ENCODE data around the gene PTPRA. TPM values are rescaled to one million over a fixed set of nuclear protein-coding genes. Genes with fewer than 3 reads are reported as not detected.

PTPRA gene
- total and polyA plus RNA-seq, 9 of the 15 experiments (the other 6 are each of a cell fraction or from before 2014, with no cell fraction given) = 3.4 to 80.5 (median 28.0) TPM

DNA sequence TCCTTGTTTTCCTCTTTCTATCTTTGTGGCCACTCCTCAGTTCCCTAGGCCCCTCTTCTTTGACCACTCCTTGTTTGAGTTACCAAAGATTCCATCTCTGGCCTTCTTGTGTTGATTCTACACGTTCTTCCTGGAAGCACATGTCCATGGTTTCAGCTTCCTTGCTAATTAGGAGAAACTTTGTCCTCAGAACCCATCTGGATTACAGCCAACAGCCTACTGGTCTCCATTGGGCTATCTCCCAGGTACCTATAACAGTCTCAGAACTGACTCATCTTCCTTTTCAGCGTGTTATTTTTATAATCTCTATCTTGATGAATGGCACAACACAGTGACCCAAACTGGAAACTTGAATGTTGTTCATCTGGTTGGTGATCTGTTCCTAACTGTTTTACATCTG, 17.5 kb downstream of the PTPRA start (continued):
- no peak for TF ChIP-seq HSF4 (CRISPR knock-in tag; IDR thresholded peaks at IDR 0.05; ENCODE audit: borderline replicate concordance)
- no peak for TF ChIP-seq ZNF121 (CRISPR knock-in tag; conservative IDR thresholded peaks at IDR 0.05)
- TF ChIP-seq EP300 (IDR thresholded peaks at IDR 0.05; ENCODE audit: low read length) = peak; percentile 42; the same call in 1 of the 2 replicates
- TF ChIP-seq ZBTB7A (IDR thresholded peaks at IDR 0.05; ENCODE audit: borderline replicate concordance, control insufficient read depth, low read depth, low read length) = no peak
- no peak for TF ChIP-seq PTRF (tag; IDR thresholded peaks at IDR 0.05)
- peak; percentile 80 for TF ChIP-seq CTBP1 (IDR thresholded peaks at IDR 0.05; ENCODE audit: borderline replicate concordance)
- TF ChIP-seq JUND (IDR thresholded peaks at IDR 0.05; ENCODE audit: borderline replicate concordance, low read depth, low read length) = peak; percentile 80
- TF ChIP-seq JUND (tag; IDR thresholded peaks at IDR 0.05; ENCODE audit: borderline replicate concordance, low read depth, low read length) = peak; percentile 72; the same call in 1 of the 3 replicates
- TF ChIP-seq, protein P1, sequence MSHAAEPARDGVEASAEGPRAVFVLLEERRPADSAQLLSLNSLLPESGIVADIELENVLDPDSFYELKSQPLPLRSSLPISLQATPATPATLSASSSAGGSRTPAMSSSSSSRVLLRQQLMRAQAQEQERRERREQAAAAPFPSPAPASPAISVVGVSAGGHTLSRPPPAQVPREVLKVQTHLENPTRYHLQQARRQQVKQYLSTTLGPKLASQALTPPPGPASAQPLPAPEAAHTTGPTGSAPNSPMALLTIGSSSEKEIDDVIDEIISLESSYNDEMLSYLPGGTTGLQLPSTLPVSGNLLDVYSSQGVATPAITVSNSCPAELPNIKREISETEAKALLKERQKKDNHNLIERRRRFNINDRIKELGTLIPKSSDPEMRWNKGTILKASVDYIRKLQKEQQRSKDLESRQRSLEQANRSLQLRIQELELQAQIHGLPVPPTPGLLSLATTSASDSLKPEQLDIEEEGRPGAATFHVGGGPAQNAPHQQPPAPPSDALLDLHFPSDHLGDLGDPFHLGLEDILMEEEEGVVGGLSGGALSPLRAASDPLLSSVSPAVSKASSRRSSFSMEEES (CRISPR knock-in tag; IDR thresholded peaks at IDR 0.05) = no peak

DNA sequence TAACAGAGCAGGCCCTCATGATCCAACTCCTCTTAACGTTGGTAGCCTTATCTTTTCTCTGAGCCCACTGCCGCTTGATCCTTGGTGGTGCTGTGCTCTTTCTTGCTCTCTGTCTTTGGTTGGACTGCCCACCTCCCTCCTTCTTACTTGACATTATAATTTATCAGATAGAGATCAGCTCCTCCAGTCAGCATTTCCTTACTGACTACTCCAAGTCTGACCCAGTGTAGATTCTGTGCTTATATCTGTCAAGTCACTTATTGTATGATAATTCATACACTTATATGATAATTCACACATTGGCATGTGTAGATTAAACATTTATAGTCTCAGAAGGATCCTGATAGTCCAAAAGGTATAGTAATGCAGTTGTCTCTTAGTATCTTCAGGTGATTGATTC, 18.1 kb downstream of the PTPRA start:
- Histone ChIP-seq H2AFZ (ENCODE audit: low read depth, low read length) (no peak overlapping the region), H3K9me3 (replicated peaks; ENCODE audit: control insufficient read depth, insufficient read depth, low read depth, low read length) (peaks cover 3% of the 10 kb centered on the region; the same call in 1 of the 2 replicates), H3K27ac (ENCODE audit: extremely low read depth, low read depth, low read length) (peak overlapping the region; percentile 71), H3K9ac (ENCODE audit: insufficient read depth in 1 of 2, low read depth in 2 of 2, low read length in 2 of 2) (peak overlapping the region in 1 of 2 experiments; percentile 45; a peak in 1 of 4 replicates), H3K36me3 (ENCODE audit: control insufficient read depth, insufficient read depth, low read length) (peaks cover 10% of the 10 kb centered on the region), H3K4me1 (replicated peaks in 1 of 2; ENCODE audit: control insufficient read depth in 2 of 2, insufficient read depth in 2 of 2, low read length in 2 of 2) (peaks cover 8 to 35% of the 10 kb centered on the region in 2 experiments), H3K4me2 (ENCODE audit: insufficient read depth, low read length) (peak overlapping the region; percentile 61), H3K9me1 (ENCODE audit: control insufficient read depth, insufficient read depth, low read length) (peaks cover 3% of the 10 kb centered on the region), H3K79me2 (ENCODE audit: control insufficient read depth, insufficient read depth, low read length) (peaks cover 92% of the 10 kb centered on the region), H3K27me3 (ENCODE audit: control insufficient read depth in 2 of 2, insufficient read depth in 2 of 2, low read length in 2 of 2) (no peaks in the 10 kb centered on the region), H4K20me1 (replicated peaks; ENCODE audit: control insufficient read depth, insufficient read depth, low read length) (no peaks in the 10 kb centered on the region), H3K4me3 (no peak overlapping the region)
- in situ Hi-C loops (cut with MboI) = no loop called here
- FAIRE-seq (peak; percentile 72), DNase-seq (ENCODE audit: extremely low read depth in 1 of 4, low spot score in 3 of 4) (peak in 1 of 4 experiments; percentile 27), ATAC-seq (peak; percentile 52)
- intact Hi-C loops (cut with micrococcal nuclease) = no loop called here
- 5% methylated on average over 2 of the region's 2 CpGs for WGBS (ENCODE audit: insufficient coverage, low coverage, missing lambda C conversion rate)
- ChIA-PET POLR2A (no interaction called here), CTCF (ENCODE audit: low intra/inter-chr PET ratio) (no interaction called here)
- BruUV-seq (replicated peaks) = no TSS peak
- TF ChIP-seq NFE2 (IDR thresholded peaks at IDR 0.05; ENCODE audit: low read depth) (0 out of 2 replicates have a peak, but pooled peaks have one; percentile 39), ZNF316 (IDR thresholded peaks at IDR 0.05) (peak; percentile 69), PHF8 (IDR thresholded peaks at IDR 0.05; ENCODE audit: borderline replicate concordance, low read length) (no peak), MAFG (tag; conservative IDR thresholded peaks at IDR 0.05) (0 out of 2 replicates have a peak, but pooled peaks have one; percentile 9), C11orf30 (IDR thresholded peaks at IDR 0.05; ENCODE audit: low read depth) (peak; percentile 53), HNRNPLL (IDR thresholded peaks at IDR 0.05; ENCODE audit: low read depth, low read length, poor library complexity, severe bottlenecking) (no peak)
- TF ChIP-seq, protein P2, sequence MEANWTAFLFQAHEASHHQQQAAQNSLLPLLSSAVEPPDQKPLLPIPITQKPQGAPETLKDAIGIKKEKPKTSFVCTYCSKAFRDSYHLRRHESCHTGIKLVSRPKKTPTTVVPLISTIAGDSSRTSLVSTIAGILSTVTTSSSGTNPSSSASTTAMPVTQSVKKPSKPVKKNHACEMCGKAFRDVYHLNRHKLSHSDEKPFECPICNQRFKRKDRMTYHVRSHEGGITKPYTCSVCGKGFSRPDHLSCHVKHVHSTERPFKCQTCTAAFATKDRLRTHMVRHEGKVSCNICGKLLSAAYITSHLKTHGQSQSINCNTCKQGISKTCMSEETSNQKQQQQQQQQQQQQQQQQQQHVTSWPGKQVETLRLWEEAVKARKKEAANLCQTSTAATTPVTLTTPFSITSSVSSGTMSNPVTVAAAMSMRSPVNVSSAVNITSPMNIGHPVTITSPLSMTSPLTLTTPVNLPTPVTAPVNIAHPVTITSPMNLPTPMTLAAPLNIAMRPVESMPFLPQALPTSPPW (CRISPR knock-in tag; IDR thresholded peaks at IDR 0.05) = 0 out of 2 replicates have a peak, but pooled peaks have one; percentile 14

Measured in K562 (cell line).